K562 (cell line): Measurements from ENCODE around the gene UBE2M. TPM values are rescaled to one million over a fixed set of nuclear protein-coding genes. Genes with fewer than 3 reads are reported as not detected.

ENCODE experiments used
- ATAC-seq: fragments of 200-7000 bp; cut with Tn5 transposase; 3 replicates; pipeline ENCODE4 v1.9.1; 2020; ENCODE audit warnings: moderate library complexity
- BruUV-seq: library from RNA; stranded (reverse); fragments of 400-500 nt; replicated peaks from 2 replicates; lab custom pipeline; 2021; lab: Mats Ljungman, UMichigan
- CTCF ChIA-PET: fragments of 300-600 bp; formaldehyde crosslinking; extraction: SDS; loops from one replicate; lab custom pipeline; 2021; ENCODE audit warnings: low intra/inter-chr PET ratio; lab: Yijun Ruan, JAX
- POLR2A ChIA-PET: fragments of 300-600, 350-650 bp; sonication (Branson Sonifier 250); formaldehyde crosslinking; extraction: SDS; loops from one replicate; lab custom pipeline; 2021; ENCODE audit warnings: antibody characterized with exemption, inconsistent platforms; lab: Yijun Ruan, JAX
- DNase-seq, 4 experiments: peaks; one replicate each; pipeline versions ENCODE4 v3.0.0 to v3.0.0-alpha.2; 2011 to 2018; ENCODE audit warnings: low spot score in 3 of 4, mixed read lengths in 3 of 4; ENCODE audit errors: extremely low read depth in 1 of 4
- FAIRE-seq: peaks from 2 replicates; lab custom pipeline; 2011; peaks lifted over from hg19 to GRCh38; lab: Jason Lieb, UNC
- H2AFZ ChIP-seq: 2 replicates; pipeline ENCODE4 v1.6.0; 2011; ENCODE audit warnings: low read depth, low read length, control low read depth, inconsistent platforms
- H3K27ac ChIP-seq: fragments of 200-600 bp; 3 replicates; pipeline ENCODE4 v1.8.0; 2011; ENCODE audit warnings: low read depth, mild to moderate bottlenecking, control low read depth, inconsistent platforms, low read length, moderate library complexity, mixed read lengths; ENCODE audit errors: extremely low read depth
- H3K27me3 ChIP-seq, 2 experiments: fragments of 300-600 bp in 1 of 2; 2 replicates in 1 of 2; 3 replicates in 1 of 2; pipeline versions ENCODE4 v1.6.0 to v1.8.0; 2011; ENCODE audit warnings: inconsistent platforms in 2 of 2, low read length in 2 of 2, mild to moderate bottlenecking in 1 of 2, mixed read lengths in 1 of 2, moderate library complexity in 1 of 2; ENCODE audit not compliant: control insufficient read depth in 2 of 2, insufficient read depth in 2 of 2
- H3K36me3 ChIP-seq: fragments of 300-600 bp; 3 replicates; pipeline ENCODE4 v1.8.0; 2011; ENCODE audit warnings: mild to moderate bottlenecking, low read length, inconsistent platforms; ENCODE audit not compliant: control insufficient read depth, insufficient read depth
- H3K4me1 ChIP-seq, 2 experiments: fragments of 200-600 bp in 1 of 2; replicated peaks in 1 of 2; 2 replicates in 1 of 2; 3 replicates in 1 of 2; pipeline versions ENCODE4 v1.5.1 to v1.8.0; 2011; ENCODE audit warnings: inconsistent platforms in 2 of 2, low read length in 2 of 2, mild to moderate bottlenecking in 1 of 2, mixed read lengths in 1 of 2, moderate library complexity in 1 of 2; ENCODE audit not compliant: control insufficient read depth in 2 of 2, insufficient read depth in 2 of 2
- H3K4me2 ChIP-seq: 2 replicates; pipeline ENCODE4 v1.6.1; 2011; ENCODE audit warnings: low read length, control low read depth, inconsistent platforms, mixed read lengths; ENCODE audit not compliant: insufficient read depth
- H3K4me3 ChIP-seq: fragments of 200-600 bp; sonication (generic), shearing (Covaris generic); 2 replicates; pipeline ENCODE4 v1.5.1; 2016; ENCODE audit warnings: control low read depth, inconsistent platforms
- H3K79me2 ChIP-seq: fragments of 200-600 bp; 3 replicates; pipeline ENCODE4 v1.8.0; 2011; ENCODE audit warnings: low read length, inconsistent platforms; ENCODE audit not compliant: control insufficient read depth, insufficient read depth
- H3K9ac ChIP-seq, 2 experiments: 2 replicates each; pipeline versions ENCODE4 v1.6.0 to v1.6.1; 2011; ENCODE audit warnings: low read depth in 2 of 2, low read length in 2 of 2, control low read depth in 1 of 2, inconsistent platforms in 1 of 2, mild to moderate bottlenecking in 1 of 2, mixed read lengths in 1 of 2; ENCODE audit not compliant: insufficient read depth in 1 of 2
- H3K9me1 ChIP-seq: one replicate; pipeline ENCODE4 v1.6.0; 2011; ENCODE audit warnings: inconsistent platforms, mild to moderate bottlenecking, low read length, moderate library complexity; ENCODE audit not compliant: control insufficient read depth, insufficient read depth
- H3K9me3 ChIP-seq: replicated peaks from 2 replicates; pipeline ENCODE4 v1.5.1; 2011; ENCODE audit warnings: low read depth, low read length, inconsistent platforms; ENCODE audit not compliant: control insufficient read depth, insufficient read depth
- H4K20me1 ChIP-seq: replicated peaks from 2 replicates; pipeline ENCODE4 v1.6.1; 2011; ENCODE audit warnings: low read length, inconsistent platforms, mixed read lengths; ENCODE audit not compliant: control insufficient read depth, insufficient read depth
- ADNP ChIP-seq: fragments of 200-800 bp; sonication (Bioruptor generic); IDR thresholded peaks from 2 replicates; pipeline ENCODE4 v1.6.1; 2016; ENCODE audit warnings: missing genetic modification characterization, missing compliant biosample characterization
- C11orf30 ChIP-seq: fragments of 450-650 bp; IDR thresholded peaks from 2 replicates; pipeline ENCODE4 v1.6.1; 2016; ENCODE audit warnings: low read depth, mild to moderate bottlenecking
- EGR1 ChIP-seq: fragments of 450-650 bp; conservative IDR thresholded peaks from 2 replicates; pipeline ENCODE4 v1.6.1; 2017; ENCODE audit warnings: mild to moderate bottlenecking
- EHMT2 ChIP-seq: fragments of 450-650 bp; IDR thresholded peaks from 2 replicates; pipeline ENCODE4 v1.6.1; 2018; ENCODE audit warnings: antibody characterized with exemption
- HDAC1 ChIP-seq, 2 experiments: fragments of 450-650 bp; IDR thresholded peaks; 2 replicates each; pipeline ENCODE4 v1.6.1; 2016 to 2017; ENCODE audit warnings: inconsistent platforms in 1 of 2, mild to moderate bottlenecking in 1 of 2, moderate library complexity in 1 of 2
- HDAC8 ChIP-seq: fragments of 450-650 bp; IDR thresholded peaks from 2 replicates; pipeline ENCODE4 v1.6.1; 2016; ENCODE audit warnings: mild to moderate bottlenecking, missing genetic modification characterization, moderate library complexity, missing compliant biosample characterization
- KDM1A ChIP-seq, 2 experiments: fragments of 450-650 bp; IDR thresholded peaks; 2 replicates each; pipeline ENCODE4 v1.6.1; 2016; ENCODE audit warnings: mild to moderate bottlenecking in 2 of 2
- KDM4B ChIP-seq, 2 experiments: fragments of 450-650 bp in 1 of 2; sonication (generic) in 1 of 2; IDR thresholded peaks; 2 replicates each; pipeline ENCODE4 v1.6.1; 2016 to 2017; ENCODE audit warnings: borderline replicate concordance in 2 of 2, antibody characterized with exemption in 1 of 2, low read depth in 1 of 2, mild to moderate bottlenecking in 1 of 2
- SLC30A9 ChIP-seq: fragments of 250-450 bp; sonication (Bioruptor Pico); IDR thresholded peaks from 2 replicates; pipeline ENCODE4 v1.8.0; 2022; ENCODE audit warnings: mild to moderate bottlenecking, moderate library complexity
- STAT5B ChIP-seq: fragments of 250-450 bp; sonication (Bioruptor Pico); IDR thresholded peaks from 2 replicates; pipeline ENCODE4 v1.8.0; 2021; ENCODE audit warnings: mild to moderate bottlenecking, inconsistent platforms
- TEAD1 ChIP-seq, 2 experiments: fragments of 450-650 bp in 1 of 2; sonication (generic) in 1 of 2; formaldehyde crosslinking; IDR thresholded peaks; 2 replicates each; pipeline versions ENCODE4 v1.4.0 to v1.8.0; 2020 to 2022; ENCODE audit warnings: mild to moderate bottlenecking in 2 of 2, missing genetic modification reagents in 1 of 2
- ZNF324 ChIP-seq: fragments of 250-450 bp; sonication (Bioruptor Pico); IDR thresholded peaks from 2 replicates; pipeline ENCODE4 v1.4.0; 2020; ENCODE audit warnings: mild to moderate bottlenecking
- ZNF696 ChIP-seq: fragments of 250-450 bp; sonication (Bioruptor Pico); conservative IDR thresholded peaks from 2 replicates; pipeline ENCODE4 v1.4.0; 2020; ENCODE audit warnings: mild to moderate bottlenecking, moderate library complexity
- WGBS: fragments of 100-300 bp; shearing (Covaris generic); methylation state at CpG from one replicate; pipeline ENCODE4 v1.1.6; 2016; ENCODE audit warnings: low coverage, mixed read lengths; ENCODE audit not compliant: insufficient coverage; ENCODE audit errors: missing lambda C conversion rate; 5-methylcytosine and 5-hydroxymethylcytosine counted together
- in situ Hi-C: fragments of 300-500 bp; cut with MboI; formaldehyde crosslinking; loops from 4 replicates; pipeline ENCODE4 v1.15.0; 2018; ENCODE audit warnings: inconsistent platforms, mixed read lengths
- intact Hi-C: fragments of 100-400 bp; cut with micrococcal nuclease; formaldehyde crosslinking; loops from 2 replicates; pipeline ENCODE4 v1.14.2; 2022
- polyA plus RNA-seq, 8 experiments: library from polyadenylated mRNA; depleted of rRNA in 4 of 8; stranded (reverse) in 5 of 8; unstranded in 3 of 8; fragments of >200 nt; fragmentation: Nextera tagmentation in 2 of 8; fragmentation: Illumina TruSeq in 1 of 8; extraction: Ambion mirVana in 2 of 8; extraction: Trizol in 1 of 8; gene quantifications; 2 replicates each; pipeline versions ENCODE4 v1.2.1 to v1.2.3, GENCODE V29; 2011 to 2014; ENCODE audit warnings: inconsistent platforms in 1 of 8, missing spikeins in 1 of 8
- total RNA-seq, 7 experiments: library from RNA; depleted of rRNA in 6 of 7; stranded (reverse); fragments of >200 nt in 6 of 7; fragmentation: Illumina TruSeq in 2 of 7; extraction: Trizol in 2 of 7; gene quantifications; 2 replicates each; pipeline versions ENCODE4 v1.2.1 to v1.2.3, GENCODE V29; 2011 to 2021; ENCODE audit warnings: low replicate concordance in 1 of 7
- TF ChIP-seq, protein P1 (sequence below): fragments of 250-450 bp; sonication (Bioruptor Pico); IDR thresholded peaks from 2 replicates; pipeline ENCODE4 v1.6.1; 2021; ENCODE audit warnings: mild to moderate bottlenecking
- TF ChIP-seq, protein P2 (sequence below): sonication (generic); formaldehyde crosslinking; IDR thresholded peaks from 2 replicates; pipeline ENCODE4 v1.8.0; 2022; ENCODE audit warnings: missing genetic modification reagents, mild to moderate bottlenecking, borderline replicate concordance
- TF ChIP-seq, protein P3 (sequence below): fragments of 450-650 bp; formaldehyde crosslinking; IDR thresholded peaks from 2 replicates; pipeline ENCODE4 v1.4.0; 2022; ENCODE audit warnings: missing genetic modification characterization
- TF ChIP-seq, protein P4 (sequence below): sonication (generic); formaldehyde crosslinking; IDR thresholded peaks from 2 replicates; pipeline ENCODE4 v1.4.0; 2020; ENCODE audit warnings: mild to moderate bottlenecking, missing genetic modification reagents

UBE2M gene
- total and polyA plus RNA-seq, 9 of the 15 experiments (the other 6 are each of a cell fraction or from before 2014, with no cell fraction given): 0.92 to 163 (median 85.7) TPM

DNA sequence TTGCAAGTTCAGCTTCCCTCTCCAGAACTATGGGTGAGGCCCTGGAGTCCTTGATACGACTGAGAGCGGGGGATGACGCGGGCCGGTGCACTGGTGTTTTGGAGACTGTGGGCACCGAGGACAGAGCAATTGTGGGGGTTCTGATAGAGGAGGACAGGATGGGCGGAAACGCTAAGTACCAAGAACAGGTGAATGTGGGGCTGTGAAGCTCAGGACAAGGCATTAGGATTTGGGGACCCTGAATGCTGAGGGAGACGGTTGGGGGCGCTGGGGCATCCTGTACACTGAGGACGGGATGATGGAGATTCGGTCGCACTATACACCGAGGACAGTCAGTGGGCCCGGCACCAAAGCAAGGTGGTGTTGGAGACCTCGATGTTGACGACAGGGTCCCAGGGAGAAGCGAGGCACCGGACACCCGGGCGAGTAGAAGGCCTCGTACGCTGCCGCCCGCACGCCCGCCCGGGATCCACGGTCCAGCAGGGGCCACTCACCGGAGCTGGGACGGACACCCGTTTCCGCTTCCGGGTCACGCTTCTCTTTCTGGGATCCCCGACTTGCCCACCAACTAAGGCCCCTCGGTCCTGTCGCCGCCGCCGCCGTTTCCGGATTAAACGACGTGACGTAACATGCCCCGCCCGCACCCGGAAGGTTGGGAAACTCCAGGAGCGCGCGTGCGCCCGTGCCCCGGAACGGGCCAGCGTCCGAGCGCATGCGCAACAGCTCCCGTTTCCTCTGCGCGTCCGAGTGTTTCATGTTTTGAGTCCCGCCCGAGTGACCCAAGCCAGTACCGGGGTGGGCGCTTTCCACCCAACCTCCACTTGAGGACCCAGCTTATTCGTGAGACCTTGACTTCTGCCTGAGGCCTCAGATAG is 3.7 kb downstream of the UBE2M start, which contains the start of gene CHMP2A:
Gene CHMP2A (minus strand): TSS at position 612 of the 875 bp plus-strand sequence. CDS start 893 bp downstream, outside the sequence.
- Histone ChIP-seq H3K27me3 (no peaks in the 10 kb centered on the region), H3K27ac (peak within 1 kb of the TSS; percentile 86), H3K9me1 (peaks cover 3% of the 10 kb centered on the region), H3K79me2 (peaks cover 46% of the 10 kb centered on the region), H3K36me3 (peaks cover 64% of the 10 kb centered on the region), H2AFZ (peak within 1 kb of the TSS; percentile 82), H3K4me3 (peak within 1 kb of the TSS; percentile 62), H3K4me2 (peak within 1 kb of the TSS; percentile 98), H3K9ac (peak within 1 kb of the TSS; percentile 84 to 98), H3K9me3 (no peaks in the 10 kb centered on the region), H3K4me1 (peaks cover 30 to 60% of the 10 kb centered on the region in 2 experiments), H4K20me1 (no peaks in the 10 kb centered on the region; the same call in 1 of the 2 replicates)
- FAIRE-seq (peak; percentile 84), DNase-seq (peak; percentile 89 to 98 (median 92)), ATAC-seq (peak; percentile 72)
- ChIA-PET POLR2A (interaction anchor here (0.6 to 3.7 kb wide), 12 partner anchors 10 to 372 kb away, joined by 3 to 48 read pairs (median 3); partner anchors contain the start of genes TRIM28, ZBTB45, ZNF274 and ZNF446), CTCF (no interaction called here)
- BruUV-seq: no TSS peak
- in situ Hi-C loops (no loop called here), intact Hi-C loops (no loop called here)
- WGBS: under 1% methylated on average over 55 of the region's 69 CpGs
- TF ChIP-seq ZNF696 (no peak), TEAD1 (CRISPR knock-in tag; IDR thresholded peaks at IDR 0.05) (peak; percentile 37 to 55; a peak in 1 of 4 replicates), EHMT2 (no peak), KDM4B (IDR thresholded peaks at IDR 0.05; ENCODE audit: borderline replicate concordance in 2 of 2, low read depth in 1 of 2) (peak in 1 of 2 experiments; percentile 96; a peak in 1 of 4 replicates), HDAC1 (IDR thresholded peaks at IDR 0.05) (peak in 1 of 2 experiments; percentile 41; a peak in 2 of 4 replicates), EGR1 (peak; percentile 16; the same call in 1 of the 2 replicates), ADNP (no peak), HDAC8 (tag) (no peak), STAT5B (CRISPR knock-in tag) (no peak), SLC30A9 (CRISPR knock-in tag) (no peak), C11orf30 (peak; percentile 95), KDM1A (IDR thresholded peaks at IDR 0.05) (no peak), ZNF324 (CRISPR knock-in tag) (0 out of 2 replicates have a peak, but pooled peaks have one; percentile 10)
- TF ChIP-seq, protein P1, sequence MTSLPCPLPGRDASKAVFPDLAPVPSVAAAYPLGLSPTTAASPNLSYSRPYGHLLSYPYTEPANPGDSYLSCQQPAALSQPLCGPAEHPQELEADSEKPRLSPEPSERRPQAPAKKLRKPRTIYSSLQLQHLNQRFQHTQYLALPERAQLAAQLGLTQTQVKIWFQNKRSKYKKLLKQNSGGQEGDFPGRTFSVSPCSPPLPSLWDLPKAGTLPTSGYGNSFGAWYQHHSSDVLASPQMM (CRISPR knock-in tag): no peak
- TF ChIP-seq, protein P2, sequence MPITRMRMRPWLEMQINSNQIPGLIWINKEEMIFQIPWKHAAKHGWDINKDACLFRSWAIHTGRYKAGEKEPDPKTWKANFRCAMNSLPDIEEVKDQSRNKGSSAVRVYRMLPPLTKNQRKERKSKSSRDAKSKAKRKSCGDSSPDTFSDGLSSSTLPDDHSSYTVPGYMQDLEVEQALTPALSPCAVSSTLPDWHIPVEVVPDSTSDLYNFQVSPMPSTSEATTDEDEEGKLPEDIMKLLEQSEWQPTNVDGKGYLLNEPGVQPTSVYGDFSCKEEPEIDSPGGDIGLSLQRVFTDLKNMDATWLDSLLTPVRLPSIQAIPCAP: 0 out of 2 replicates have a peak, but pooled peaks have one; percentile 65
- TF ChIP-seq, protein P3, sequence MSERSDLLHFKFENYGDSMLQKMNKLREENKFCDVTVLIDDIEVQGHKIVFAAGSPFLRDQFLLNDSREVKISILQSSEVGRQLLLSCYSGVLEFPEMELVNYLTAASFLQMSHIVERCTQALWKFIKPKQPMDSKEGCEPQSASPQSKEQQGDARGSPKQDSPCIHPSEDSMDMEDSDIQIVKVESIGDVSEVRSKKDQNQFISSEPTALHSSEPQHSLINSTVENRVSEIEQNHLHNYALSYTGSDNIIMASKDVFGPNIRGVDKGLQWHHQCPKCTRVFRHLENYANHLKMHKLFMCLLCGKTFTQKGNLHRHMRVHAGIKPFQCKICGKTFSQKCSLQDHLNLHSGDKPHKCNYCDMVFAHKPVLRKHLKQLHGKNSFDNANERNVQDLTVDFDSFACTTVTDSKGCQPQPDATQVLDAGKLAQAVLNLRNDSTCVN: peak; percentile 69; the same call in 1 of the 2 replicates
- TF ChIP-seq, protein P4, sequence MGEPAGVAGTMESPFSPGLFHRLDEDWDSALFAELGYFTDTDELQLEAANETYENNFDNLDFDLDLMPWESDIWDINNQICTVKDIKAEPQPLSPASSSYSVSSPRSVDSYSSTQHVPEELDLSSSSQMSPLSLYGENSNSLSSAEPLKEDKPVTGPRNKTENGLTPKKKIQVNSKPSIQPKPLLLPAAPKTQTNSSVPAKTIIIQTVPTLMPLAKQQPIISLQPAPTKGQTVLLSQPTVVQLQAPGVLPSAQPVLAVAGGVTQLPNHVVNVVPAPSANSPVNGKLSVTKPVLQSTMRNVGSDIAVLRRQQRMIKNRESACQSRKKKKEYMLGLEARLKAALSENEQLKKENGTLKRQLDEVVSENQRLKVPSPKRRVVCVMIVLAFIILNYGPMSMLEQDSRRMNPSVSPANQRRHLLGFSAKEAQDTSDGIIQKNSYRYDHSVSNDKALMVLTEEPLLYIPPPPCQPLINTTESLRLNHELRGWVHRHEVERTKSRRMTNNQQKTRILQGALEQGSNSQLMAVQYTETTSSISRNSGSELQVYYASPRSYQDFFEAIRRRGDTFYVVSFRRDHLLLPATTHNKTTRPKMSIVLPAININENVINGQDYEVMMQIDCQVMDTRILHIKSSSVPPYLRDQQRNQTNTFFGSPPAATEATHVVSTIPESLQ (CRISPR knock-in tag): no peak
